Thoracic aorta endothelial cell (primary cell): ENCODE results near the gene KBTBD3. TPM values are rescaled to one million over a fixed set of nuclear protein-coding genes. Genes with fewer than 3 reads are reported as not detected.

Experiments used
- total RNA-seq: library from RNA; depleted of rRNA; stranded (reverse); fragments of >200 nt; gene quantifications from 2 replicates; pipeline ENCODE4 v1.2.3, GENCODE V29; 2012

The KBTBD3 gene, protein sequence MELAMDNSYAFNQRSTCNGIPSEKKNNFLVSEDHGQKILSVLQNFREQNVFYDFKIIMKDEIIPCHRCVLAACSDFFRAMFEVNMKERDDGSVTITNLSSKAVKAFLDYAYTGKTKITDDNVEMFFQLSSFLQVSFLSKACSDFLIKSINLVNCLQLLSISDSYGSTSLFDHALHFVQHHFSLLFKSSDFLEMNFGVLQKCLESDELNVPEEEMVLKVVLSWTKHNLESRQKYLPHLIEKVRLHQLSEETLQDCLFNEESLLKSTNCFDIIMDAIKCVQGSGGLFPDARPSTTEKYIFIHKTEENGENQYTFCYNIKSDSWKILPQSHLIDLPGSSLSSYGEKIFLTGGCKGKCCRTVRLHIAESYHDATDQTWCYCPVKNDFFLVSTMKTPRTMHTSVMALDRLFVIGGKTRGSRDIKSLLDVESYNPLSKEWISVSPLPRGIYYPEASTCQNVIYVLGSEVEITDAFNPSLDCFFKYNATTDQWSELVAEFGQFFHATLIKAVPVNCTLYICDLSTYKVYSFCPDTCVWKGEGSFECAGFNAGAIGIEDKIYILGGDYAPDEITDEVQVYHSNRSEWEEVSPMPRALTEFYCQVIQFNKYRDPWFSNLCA
- 5.6 and 6.3 TPM in 2 replicates for total RNA-seq

DNA sequence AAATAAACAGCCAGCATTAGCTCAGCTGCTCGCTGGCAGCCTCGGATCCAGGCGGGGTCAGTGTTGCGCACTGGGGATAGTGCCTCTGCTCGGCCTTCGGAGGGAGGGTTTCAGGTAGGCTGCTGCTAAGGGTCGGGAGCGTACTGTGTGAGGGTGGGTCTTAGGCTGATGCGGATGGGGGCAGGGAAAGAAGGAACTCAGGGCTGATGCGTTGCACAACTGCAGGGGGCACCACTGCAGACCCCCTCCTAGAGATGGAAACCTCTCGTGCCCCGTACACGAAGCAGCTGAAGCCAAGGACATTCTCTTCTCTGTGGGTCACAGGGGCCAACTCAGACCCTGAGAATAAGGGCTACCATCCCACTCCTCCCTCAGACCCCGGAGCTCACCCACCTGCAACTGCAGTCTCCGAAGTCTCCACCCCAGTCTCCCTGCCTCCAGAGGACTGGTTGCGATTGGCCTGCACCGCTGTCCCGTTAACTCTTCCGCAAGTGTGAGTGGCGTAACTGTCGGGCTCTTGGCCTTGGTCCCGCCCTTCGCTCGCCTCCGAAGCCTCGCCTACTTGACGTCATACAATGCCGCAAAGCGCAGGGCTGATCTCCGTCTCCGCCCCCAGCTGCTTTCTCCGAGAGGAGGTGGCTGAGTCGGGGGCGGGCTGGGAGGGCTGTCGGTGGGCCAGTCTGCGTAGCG, at the start of gene KBTBD3:
KBTBD3 (minus strand) TSS at position 429 of the 690 bp plus-strand sequence. CDS start 18,250 bp downstream, outside the sequence.

DNA sequence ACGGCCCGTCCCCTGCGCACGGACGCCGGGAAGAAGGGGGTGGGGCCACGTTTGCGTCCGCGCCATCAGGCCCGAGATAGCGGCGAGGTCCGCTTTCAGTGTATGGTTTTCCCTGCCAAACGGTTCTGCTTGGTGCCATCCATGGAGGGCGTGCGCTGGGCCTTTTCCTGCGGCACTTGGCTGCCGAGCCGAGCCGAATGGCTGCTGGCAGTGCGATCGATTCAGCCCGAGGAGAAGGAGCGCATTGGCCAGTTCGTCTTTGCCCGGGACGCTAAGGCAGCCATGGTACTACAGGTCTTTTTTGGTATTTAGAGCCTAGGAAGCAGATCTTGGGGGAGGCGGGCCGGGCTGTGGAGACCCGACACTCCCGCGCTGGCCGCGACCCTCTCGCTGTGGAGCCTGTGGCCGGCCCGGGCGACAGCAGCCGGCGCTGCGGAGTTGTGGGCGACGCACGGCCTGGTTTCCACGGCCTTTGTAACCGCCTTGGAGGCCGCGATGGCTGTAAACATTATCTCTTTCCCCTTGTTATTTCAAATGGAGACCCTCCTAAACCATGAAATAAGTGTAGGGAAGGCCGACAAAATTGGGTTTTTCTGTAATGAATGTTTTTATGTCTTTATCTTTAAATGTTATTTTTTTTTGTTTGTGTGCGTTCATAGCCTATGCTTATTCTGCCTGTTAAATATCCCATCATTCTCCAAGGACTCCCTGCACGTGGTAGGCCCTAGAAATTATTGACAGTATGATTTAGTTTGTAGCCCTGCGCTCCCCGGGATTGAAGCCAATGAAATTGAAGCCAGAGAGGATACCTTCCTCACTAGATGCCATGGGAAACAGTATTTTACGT, 685 bp upstream of the KBTBD3 start, which contains the start of gene AASDHPPT:
AASDHPPT (plus strand) TSS at position 54 of the 847 bp plus-strand sequence; CDS start at position 103, 49 bp downstream.

GRCh38 chr11:106021967-106022794, 55.0 kb downstream of the KBTBD3 start, which contains the start of gene MSANTD4:
TSS of gene MSANTD4 (minus strand) at chr11:106022240. CDS start at chr11:106010917, 11,323 bp downstream.

Other genes with a start within 250 kb of the KBTBD3 start
- 29.8 and 37.0 TPM in 2 replicates for gene MSANTD4, start 55.1 kb downstream of the KBTBD3 start, total RNA-seq
- gene AASDHPPT, start 315 bp upstream of the KBTBD3 start, total RNA-seq, result 72.1 and 77.8 TPM in 2 replicates